Rectal smooth muscle tissue (tissue), 1 donor: ENCODE data around the gene MUSK.
"Not testable (repeated sequence)": the region's sequence is repeated elsewhere in the genome, so short reads cannot be mapped to it uniquely, and the experiment has no call there.

Experiments used
- H3K27ac ChIP-seq: one replicate; pipeline ENCODE4 v1.7.0; 2013; ENCODE audit warnings: low read depth, low read length, inconsistent platforms
- H3K27me3 ChIP-seq: one replicate; pipeline ENCODE4 v1.7.0; 2013; ENCODE audit warnings: low read length; ENCODE audit not compliant: control insufficient read depth, insufficient read depth
- H3K36me3 ChIP-seq: one replicate; pipeline ENCODE4 v1.7.0; 2013; ENCODE audit warnings: low read length; ENCODE audit not compliant: control insufficient read depth, insufficient read depth
- H3K4me1 ChIP-seq: one replicate; pipeline ENCODE4 v1.7.0; 2013; ENCODE audit warnings: low read length; ENCODE audit not compliant: control insufficient read depth, insufficient read depth
- H3K4me3 ChIP-seq: one replicate; pipeline ENCODE4 v1.7.0; 2013; ENCODE audit warnings: low read length
- H3K9ac ChIP-seq: one replicate; pipeline ENCODE4 v1.7.0; 2013; ENCODE audit warnings: low read length

Gene MUSK

GRCh38 chr9:110826400-110826799, 157.8 kb downstream of the MUSK start:
- not testable (repeated sequence) for H3K9ac ChIP-seq, H3K4me3 ChIP-seq, H3K27ac ChIP-seq, H3K4me1 ChIP-seq, H3K36me3 ChIP-seq, H3K27me3 ChIP-seq

- H3K36me3 ChIP-seq: no peaks in the 10 kb centered on the region
- H3K27ac ChIP-seq: peak overlapping the region; percentile 51
- H3K27me3 ChIP-seq: no peaks in the 10 kb centered on the region
- H3K4me3 ChIP-seq: no peak overlapping the region
- H3K9ac ChIP-seq: no peak overlapping the region
- no peaks in the 10 kb centered on the region for H3K4me1 ChIP-seq
These were observed 159.7 kb downstream of the MUSK start for GRCh38 chr9:110828264-110828663.

- Histone ChIP-seq H3K27ac (no peak overlapping the region), H3K4me1 (no peaks in the 10 kb centered on the region), H3K36me3 (no peaks in the 10 kb centered on the region), H3K27me3 (no peaks in the 10 kb centered on the region), H3K4me3 (no peak overlapping the region), H3K9ac (no peak overlapping the region)
These were observed 161.9 kb downstream of the MUSK start for GRCh38 chr9:110830495-110830894.

- H3K9ac ChIP-seq: no peak overlapping the region
- no peak overlapping the region for H3K4me3 ChIP-seq
- no peaks in the 10 kb centered on the region for H3K27me3 ChIP-seq
- H3K36me3 ChIP-seq: no peaks in the 10 kb centered on the region
- no peaks in the 10 kb centered on the region for H3K4me1 ChIP-seq
- no peak overlapping the region for H3K27ac ChIP-seq
These were observed 164.3 kb downstream of the MUSK start for GRCh38 chr9:110832926-110833325.

GRCh38 chr9:110835404-110835803, 166.8 kb downstream of the MUSK start:
- no peak overlapping the region for H3K4me3 ChIP-seq
- no peak overlapping the region for H3K27ac ChIP-seq
- no peaks in the 10 kb centered on the region for H3K4me1 ChIP-seq
- no peak overlapping the region for H3K9ac ChIP-seq
- H3K27me3 ChIP-seq: no peaks in the 10 kb centered on the region
- H3K36me3 ChIP-seq: no peaks in the 10 kb centered on the region

GRCh38 chr9:110835859-110836271, 167.3 kb downstream of the MUSK start:
- no peak overlapping the region for H3K27ac ChIP-seq
- no peaks in the 10 kb centered on the region for H3K4me1 ChIP-seq
- no peak overlapping the region for H3K4me3 ChIP-seq
- H3K36me3 ChIP-seq: no peaks in the 10 kb centered on the region
- no peaks in the 10 kb centered on the region for H3K27me3 ChIP-seq
- H3K9ac ChIP-seq: no peak overlapping the region

- no peak overlapping the region for H3K4me3 ChIP-seq
- no peaks in the 10 kb centered on the region for H3K27me3 ChIP-seq
- no peaks in the 10 kb centered on the region for H3K4me1 ChIP-seq
- H3K9ac ChIP-seq: no peak overlapping the region
- H3K36me3 ChIP-seq: no peaks in the 10 kb centered on the region
- no peak overlapping the region for H3K27ac ChIP-seq
These were observed 168.9 kb downstream of the MUSK start for GRCh38 chr9:110837401-110838005.

GRCh38 chr9:110842169-110842568, 173.6 kb downstream of the MUSK start:
- H3K27ac ChIP-seq: no peak overlapping the region
- no peaks in the 10 kb centered on the region for H3K4me1 ChIP-seq
- H3K27me3 ChIP-seq: no peaks in the 10 kb centered on the region
- no peak overlapping the region for H3K4me3 ChIP-seq
- no peak overlapping the region for H3K9ac ChIP-seq
- H3K36me3 ChIP-seq: no peaks in the 10 kb centered on the region

GRCh38 chr9:110842986-110843385, 174.4 kb downstream of the MUSK start:
- H3K27ac ChIP-seq: no peak overlapping the region
- H3K9ac ChIP-seq: no peak overlapping the region
- H3K36me3 ChIP-seq: no peaks in the 10 kb centered on the region
- no peaks in the 10 kb centered on the region for H3K4me1 ChIP-seq
- H3K27me3 ChIP-seq: no peaks in the 10 kb centered on the region
- H3K4me3 ChIP-seq: no peak overlapping the region

GRCh38 chr9:110844121-110844520, 175.5 kb downstream of the MUSK start:
- no peak overlapping the region for H3K9ac ChIP-seq
- no peaks in the 10 kb centered on the region for H3K27me3 ChIP-seq
- H3K27ac ChIP-seq: no peak overlapping the region
- H3K4me3 ChIP-seq: no peak overlapping the region
- no peaks in the 10 kb centered on the region for H3K4me1 ChIP-seq
- H3K36me3 ChIP-seq: no peaks in the 10 kb centered on the region

GRCh38 chr9:110846215-110846614, 177.6 kb downstream of the MUSK start:
- H3K4me1 ChIP-seq: no peaks in the 10 kb centered on the region
- H3K36me3 ChIP-seq: no peaks in the 10 kb centered on the region
- H3K9ac ChIP-seq: no peak overlapping the region
- no peak overlapping the region for H3K27ac ChIP-seq
- no peaks in the 10 kb centered on the region for H3K27me3 ChIP-seq
- no peak overlapping the region for H3K4me3 ChIP-seq

GRCh38 chr9:110847671-110848070, 179.1 kb downstream of the MUSK start:
- H3K27me3 ChIP-seq: no peaks in the 10 kb centered on the region
- no peaks in the 10 kb centered on the region for H3K4me1 ChIP-seq
- H3K4me3 ChIP-seq: no peak overlapping the region
- no peaks in the 10 kb centered on the region for H3K36me3 ChIP-seq
- H3K9ac ChIP-seq: no peak overlapping the region
- no peak overlapping the region for H3K27ac ChIP-seq

- Histone ChIP-seq H3K9ac (no peak overlapping the region), H3K27ac (no peak overlapping the region), H3K4me1 (no peaks in the 10 kb centered on the region), H3K4me3 (no peak overlapping the region), H3K27me3 (no peaks in the 10 kb centered on the region), H3K36me3 (no peaks in the 10 kb centered on the region)
These were observed 182.0 kb downstream of the MUSK start for GRCh38 chr9:110850401-110851135.
